Left forelimb (tissue), 1 donor: ENCODE results near the gene AVPR2.

ENCODE experiments used
- DNase-seq: peaks from one replicate; pipeline ENCODE4 v3.0.0-alpha.2; 2018; ENCODE audit warnings: low spot score

The AVPR2 gene

DNA sequence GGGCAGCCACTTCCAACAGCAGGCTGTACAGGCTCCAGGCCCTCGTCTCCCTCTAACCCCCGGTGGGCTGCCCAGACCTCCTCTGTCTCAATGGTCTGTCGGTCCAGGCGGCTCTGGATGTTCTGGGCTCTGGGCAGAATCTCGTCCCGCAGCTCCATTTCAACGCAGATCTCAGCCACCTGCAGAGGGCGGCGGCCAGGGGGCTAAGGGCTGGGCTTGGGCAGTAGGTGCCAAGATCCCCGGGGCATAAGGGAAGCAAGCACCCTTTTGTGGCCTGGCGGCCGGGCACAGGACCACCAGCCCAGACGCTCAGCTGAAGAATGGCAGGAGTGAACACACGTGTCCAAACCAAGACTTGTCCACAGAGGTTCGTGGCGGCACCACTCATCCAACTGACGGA lies 9.2 kb downstream of the AVPR2 start:
- no peak for DNase-seq

GRCh38 chrX:153917869-153918268 lies 13.4 kb downstream of the AVPR2 start:
- DNase-seq = no peak

- DNase-seq = peak; percentile 30
Observed at GRCh38 chrX:153919281-153919680, 14.8 kb downstream of the AVPR2 start.

- peak; percentile 31 for DNase-seq
Observed at GRCh38 chrX:153920546-153920945, 16.1 kb downstream of the AVPR2 start.

GRCh38 chrX:153921070-153921469 lies 16.6 kb downstream of the AVPR2 start:
- DNase-seq = no peak

DNA sequence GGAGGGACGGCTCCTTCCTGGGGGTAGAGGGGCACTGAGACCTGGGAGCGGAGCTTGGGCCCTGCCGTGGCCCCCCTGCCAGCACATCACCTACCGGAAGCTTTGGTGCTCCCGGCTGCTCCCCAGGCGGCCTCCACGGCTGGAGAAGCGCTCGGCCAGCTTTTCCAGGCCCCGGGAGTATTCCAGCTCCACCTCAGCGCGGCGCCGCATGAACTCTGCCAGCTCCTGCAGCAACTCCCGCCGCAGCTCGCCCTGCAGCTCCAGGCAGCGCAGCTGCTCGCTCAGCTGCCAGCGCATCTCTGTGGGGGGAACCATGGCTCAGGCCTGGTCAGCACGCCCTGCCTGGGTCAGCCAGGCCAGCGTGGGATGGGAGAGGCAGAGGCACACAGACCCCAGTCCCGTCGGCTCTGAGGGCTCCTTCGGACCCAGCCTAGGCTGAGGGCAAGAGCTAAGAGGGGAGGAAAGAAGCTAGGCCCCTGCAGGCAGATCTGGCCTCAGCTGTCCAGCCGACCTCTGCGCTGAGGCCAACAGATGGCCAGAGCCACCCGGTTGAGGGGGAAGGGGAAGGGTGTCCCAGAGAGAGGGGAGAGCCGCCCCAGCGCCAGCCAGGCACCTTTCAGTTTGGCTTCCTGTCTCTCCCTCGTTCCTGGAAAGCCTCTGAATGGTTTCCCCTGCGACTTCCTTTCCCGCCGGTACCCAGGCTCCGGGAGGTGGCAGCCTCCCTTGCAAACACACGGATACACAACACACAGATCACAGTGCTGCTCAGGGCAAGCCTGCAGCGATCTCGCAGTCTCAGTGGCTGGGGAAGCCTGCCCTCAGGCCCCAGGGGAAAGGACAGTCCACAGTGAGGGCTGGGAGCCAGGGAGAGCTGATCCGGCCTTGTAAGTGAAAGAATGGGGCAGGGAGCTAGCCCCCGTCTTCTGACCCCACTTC lies 17.3 kb downstream of the AVPR2 start:
- DNase-seq = no peak

DNA sequence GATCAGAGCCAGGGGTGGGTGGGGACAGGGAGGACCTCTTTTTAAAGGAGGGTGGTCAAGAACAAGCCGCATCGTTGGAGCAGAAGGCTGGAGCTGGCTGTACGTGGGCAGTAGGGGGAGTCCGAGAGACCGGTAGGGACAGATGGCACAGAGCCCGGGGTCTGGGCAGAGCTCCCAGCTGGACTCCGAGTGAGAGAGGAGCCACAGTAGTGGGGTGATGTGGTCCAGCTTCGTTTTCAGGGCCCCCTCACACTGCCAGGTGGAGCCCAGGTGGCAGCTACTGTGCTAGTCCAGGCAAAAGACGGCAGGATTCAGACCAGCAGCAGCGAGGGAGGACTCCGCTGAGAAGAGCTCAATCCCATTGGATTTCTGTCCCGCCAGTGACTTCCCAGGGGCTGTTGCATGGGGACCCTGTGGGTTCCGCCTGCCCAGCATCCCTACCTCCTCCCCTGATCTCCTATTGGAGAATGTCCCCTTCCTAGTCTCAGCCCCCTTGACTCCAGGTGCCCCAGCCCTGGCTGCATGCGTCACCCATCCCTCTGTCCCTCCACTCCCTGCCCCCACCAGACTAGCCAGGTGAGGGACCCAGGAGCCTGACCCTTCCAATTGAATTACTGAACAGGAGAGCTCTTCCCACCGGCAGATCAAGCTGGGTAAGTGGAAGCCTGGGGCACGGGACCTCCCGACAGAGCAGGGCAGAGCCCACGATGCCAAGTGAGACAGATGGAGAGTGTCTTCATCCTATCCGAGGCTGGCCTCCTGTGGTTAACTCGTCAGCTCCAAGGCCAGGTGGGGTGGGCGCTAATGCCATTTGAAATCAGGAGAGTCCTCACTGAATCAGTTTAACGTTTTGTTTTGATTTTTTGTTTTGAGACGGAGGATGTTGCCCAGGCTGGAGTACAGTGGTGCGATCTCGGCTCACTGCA lies 18.7 kb downstream of the AVPR2 start:
- DNase-seq = peak; percentile 75

- no peak for DNase-seq
Observed at GRCh38 chrX:153924149-153924861, 19.8 kb downstream of the AVPR2 start.

DNA sequence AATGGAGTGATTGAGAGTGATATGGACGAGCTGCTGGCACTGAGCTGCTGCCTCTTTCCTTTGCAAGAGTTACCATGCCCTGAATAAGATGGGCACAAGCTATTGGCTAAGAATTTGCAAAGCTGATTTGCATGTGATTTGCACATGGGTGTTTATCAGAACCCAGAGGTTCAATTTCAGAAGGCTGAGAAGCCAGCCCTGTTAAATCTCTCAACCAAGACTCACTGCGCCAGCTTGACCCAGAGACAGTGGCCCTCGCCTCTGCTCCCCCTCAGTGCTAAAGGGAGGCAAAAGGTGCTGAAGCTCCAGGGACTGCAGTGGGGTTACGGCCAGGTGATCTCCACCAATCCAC lies 20.9 kb downstream of the AVPR2 start:
- no peak for DNase-seq

GRCh38 chrX:153925739-153926551 lies 21.5 kb downstream of the AVPR2 start, which contains the start of gene ARHGAP4:
TSS of gene ARHGAP4 (minus strand) at chrX:153926264. CDS start at chrX:153926202, 62 bp downstream.
- DNase-seq = no peak

GRCh38 chrX:153926552-153926857 lies 22.0 kb downstream of the AVPR2 start:
- no peak for DNase-seq

DNA sequence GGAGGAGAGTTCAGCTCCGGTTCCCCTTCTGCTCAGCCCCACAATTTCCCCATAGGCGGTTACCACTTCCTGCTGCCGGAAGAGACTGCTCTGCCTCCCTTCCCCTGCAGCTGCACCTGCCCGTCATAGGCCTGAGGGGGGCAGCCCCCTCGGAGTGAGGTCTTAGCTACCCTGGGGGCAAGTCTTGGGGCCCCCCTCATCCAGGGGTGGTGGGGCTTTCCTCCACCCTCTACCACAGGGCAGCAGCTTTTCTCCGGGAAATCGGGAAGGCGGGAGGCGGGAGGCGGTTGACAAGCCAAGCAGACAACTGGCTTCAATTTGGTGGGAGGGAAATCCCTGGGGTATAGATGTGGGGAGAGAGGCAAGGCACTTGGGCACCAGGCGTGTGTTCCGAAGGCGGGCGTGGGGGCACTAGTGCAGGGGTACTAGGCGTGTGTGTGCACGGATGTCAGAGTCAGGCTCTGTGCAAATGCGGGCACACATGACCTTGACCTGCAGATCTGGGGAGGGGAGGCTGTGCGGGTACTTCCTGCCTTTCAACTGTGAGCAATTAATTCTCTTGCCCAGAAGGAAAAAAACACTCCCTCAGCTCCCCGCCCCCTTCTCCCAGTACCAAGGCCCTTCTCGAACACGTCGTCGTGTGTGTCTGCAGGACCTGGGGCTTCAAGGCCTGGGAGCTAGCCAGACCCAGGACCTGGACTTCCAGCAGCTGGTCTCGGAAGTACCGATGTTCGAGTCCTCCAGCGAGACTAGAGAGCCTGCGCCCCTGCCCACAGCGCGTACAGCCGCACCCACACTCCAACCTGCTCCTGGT lies 22.6 kb downstream of the AVPR2 start:
- DNase-seq = peak; percentile 75

GRCh38 chrX:153927672-153927921 lies 23.1 kb downstream of the AVPR2 start:
- no peak for DNase-seq

DNA sequence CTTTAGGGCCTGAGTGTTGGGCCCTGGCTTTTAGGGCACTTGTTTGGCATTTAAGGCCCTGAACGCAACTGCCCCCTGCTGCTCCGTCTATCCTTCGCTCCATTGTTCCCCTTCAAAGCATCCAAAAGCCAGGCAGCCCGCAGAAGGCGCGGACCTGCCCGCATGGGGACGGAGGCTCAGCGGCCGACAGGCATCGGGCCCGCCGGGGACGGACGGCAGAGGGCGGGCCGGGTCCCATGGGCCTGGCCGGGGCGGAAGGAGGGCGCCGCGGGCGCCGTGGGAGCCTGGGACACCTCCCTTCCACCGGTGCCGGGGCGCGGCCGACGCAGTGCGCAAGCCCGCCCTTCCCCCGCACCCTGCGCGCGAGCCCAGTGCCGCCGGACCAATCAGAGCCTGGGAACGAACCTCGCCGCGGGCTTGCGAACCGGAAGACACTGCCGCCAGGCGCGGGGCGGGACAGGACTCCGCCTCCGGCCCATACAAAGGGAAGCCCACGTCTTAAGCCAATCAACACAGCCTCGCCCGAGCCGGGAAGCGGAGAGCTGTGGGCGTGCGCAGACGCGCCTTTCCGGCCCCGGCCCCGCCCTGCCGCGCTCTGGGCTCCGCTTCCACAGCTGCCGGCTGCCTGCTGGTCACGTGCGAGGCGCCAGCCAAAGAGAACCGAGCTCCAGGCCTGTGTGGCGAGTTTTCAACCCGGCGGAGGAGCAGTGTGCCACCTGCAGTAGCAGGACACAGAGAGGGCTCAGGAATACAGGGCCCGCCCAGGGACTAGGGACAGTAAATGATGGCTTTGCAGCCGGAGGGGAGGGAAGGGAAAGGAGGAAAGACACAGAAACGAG lies 23.7 kb downstream of the AVPR2 start:
- DNase-seq = peak; percentile 94

DNA sequence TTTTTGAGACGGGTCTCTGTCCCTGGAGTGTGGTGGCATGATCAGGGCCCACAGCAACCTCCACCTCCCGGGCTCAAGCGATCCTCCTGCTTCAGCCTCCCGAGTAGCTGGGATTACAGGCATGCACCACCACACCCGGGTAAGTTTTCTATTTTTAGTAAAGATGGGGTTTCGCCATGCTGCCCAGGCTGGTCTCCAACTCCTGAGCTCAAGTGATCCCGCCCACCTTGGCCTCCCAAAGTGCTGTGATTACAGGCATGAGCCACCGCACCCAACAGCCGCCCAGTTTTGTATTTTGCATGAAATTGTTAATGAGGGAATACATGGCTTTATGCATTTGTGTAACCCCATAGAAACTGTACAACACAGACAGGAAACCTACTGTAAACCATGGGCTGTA lies 24.4 kb downstream of the AVPR2 start:
- DNase-seq = no peak

- DNase-seq = no peak
Observed at GRCh38 chrX:153929576-153929975, 25.1 kb downstream of the AVPR2 start.

DNA sequence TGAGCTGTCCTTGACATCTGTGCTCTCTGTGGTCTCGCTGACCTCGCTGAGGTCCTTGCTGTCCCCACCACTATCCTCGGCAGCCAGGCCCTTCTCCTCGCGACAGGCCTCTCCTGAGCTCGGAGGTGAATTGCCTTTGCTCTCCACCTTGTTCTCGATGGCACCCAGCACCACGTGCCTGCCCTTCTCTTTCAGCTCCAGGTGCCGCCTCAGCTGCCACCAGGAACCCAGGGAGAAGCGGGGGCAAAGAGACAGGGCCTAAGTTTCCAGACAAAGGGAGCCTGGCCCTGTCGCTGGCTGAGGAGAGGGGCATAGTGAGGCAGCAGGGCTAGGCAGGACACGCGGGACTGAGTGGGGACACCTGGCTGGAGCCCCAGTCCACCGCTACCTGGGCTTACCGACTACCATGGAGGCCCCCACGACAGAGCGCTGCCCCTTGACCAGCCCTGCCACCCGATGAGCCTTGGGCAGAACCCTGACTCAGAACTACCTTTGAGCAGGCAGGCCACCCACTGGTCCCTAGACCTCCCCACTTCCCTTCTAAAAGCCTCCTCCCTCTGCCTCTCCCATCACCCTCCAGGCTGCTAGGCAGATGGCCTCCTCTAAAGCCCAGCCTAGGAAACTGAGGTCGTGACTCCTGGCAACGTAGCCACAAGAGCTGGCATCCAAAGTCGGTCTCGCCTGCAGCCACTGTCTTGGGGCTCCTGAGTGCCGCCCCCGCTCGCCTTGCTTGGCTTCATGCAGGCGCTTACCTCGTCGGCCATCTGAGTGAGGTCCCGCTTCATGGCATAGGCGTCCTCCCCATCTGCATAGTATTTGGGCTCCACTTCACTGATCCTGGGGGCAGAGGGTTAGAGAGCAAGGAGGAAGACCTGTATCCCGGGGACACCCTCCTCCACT lies 25.8 kb downstream of the AVPR2 start:
- no peak for DNase-seq

GRCh38 chrX:153931151-153931550 lies 26.7 kb downstream of the AVPR2 start:
- DNase-seq = no peak

- no peak for DNase-seq
Observed at GRCh38 chrX:153931748-153932147, 27.3 kb downstream of the AVPR2 start.
